H1 (cell line): ENCODE data around the gene MVK. TPM values are rescaled to one million over a fixed set of nuclear protein-coding genes. Genes with fewer than 3 reads are reported as not detected.

Experiments
- CTCF ChIA-PET: fragments of 300-600 bp; sonication (Branson Sonifier 250); formaldehyde crosslinking; loops from one replicate; lab custom pipeline; 2021; ENCODE audit not compliant: partially characterized antibody; lab: Charles Lee
- POLR2A ChIA-PET: fragments of 300-600 bp; sonication (Branson Sonifier 250); formaldehyde crosslinking; loops from one replicate; lab custom pipeline; 2021; ENCODE audit warnings: inconsistent platforms; ENCODE audit not compliant: partially characterized antibody; lab: Charles Lee
- DNase-seq, 2 experiments: peaks; one replicate each; pipeline versions ENCODE4 v3.0.0 to v3.0.0-alpha.2; 2010 to 2022; ENCODE audit warnings: low spot score in 2 of 2, low read depth in 1 of 2, mixed read lengths in 1 of 2
- FAIRE-seq: peaks from 2 replicates; lab custom pipeline; 2011; peaks lifted over from hg19 to GRCh38; lab: Jason Lieb, UNC
- H2AFZ ChIP-seq: 2 replicates; pipeline ENCODE4 v1.8.1; 2012; ENCODE audit warnings: low read length, inconsistent platforms
- H2AK5ac ChIP-seq: 2 replicates; pipeline ENCODE4 v1.6.1; 2013; ENCODE audit warnings: low read depth, low read length
- H2BK120ac ChIP-seq: replicated peaks from 2 replicates; pipeline ENCODE3; 2013; ENCODE audit warnings: low read depth, low read length, inconsistent platforms
- H2BK12ac ChIP-seq: 2 replicates; pipeline ENCODE4 v1.6.1; 2013; ENCODE audit warnings: low read depth, low read length
- H2BK15ac ChIP-seq: 2 replicates; pipeline ENCODE4 v1.6.1; 2013; ENCODE audit warnings: low read length
- H2BK20ac ChIP-seq: 2 replicates; pipeline ENCODE4 v1.6.1; 2013; ENCODE audit warnings: low read length
- H2BK5ac ChIP-seq: 2 replicates; pipeline ENCODE4 v1.6.1; 2013; ENCODE audit warnings: low read depth, low read length
- H3K14ac ChIP-seq: 2 replicates; pipeline ENCODE4 v1.6.1; 2013; ENCODE audit warnings: inconsistent platforms; ENCODE audit not compliant: insufficient read length
- H3K18ac ChIP-seq: 2 replicates; pipeline ENCODE4 v1.6.1; 2013; ENCODE audit warnings: low read length; ENCODE audit errors: extremely low read depth
- H3K23ac ChIP-seq: 2 replicates; pipeline ENCODE4 v1.6.1; 2013; ENCODE audit warnings: inconsistent platforms; ENCODE audit not compliant: insufficient read length
- H3K23me2 ChIP-seq: 2 replicates; pipeline ENCODE4 v1.6.1; 2013; ENCODE audit warnings: low read depth, low read length
- H3K27ac ChIP-seq: 2 replicates; pipeline ENCODE4 v1.6.1; 2011; ENCODE audit warnings: low read depth, low read length, inconsistent platforms
- H3K27me3 ChIP-seq, 4 experiments: replicated peaks in 1 of 4; 1 replicate in 1 of 4; 2 replicates in 3 of 4; pipeline versions ENCODE4 v1.6.1 to v1.8.1; 2011 to 2013; ENCODE audit warnings: low read length in 3 of 4, mild to moderate bottlenecking in 3 of 4, inconsistent platforms in 2 of 4, mixed read lengths in 2 of 4, moderate library complexity in 1 of 4; ENCODE audit not compliant: control insufficient read depth in 3 of 4, insufficient read depth in 3 of 4; ENCODE audit errors: extremely low read depth in 1 of 4
- H3K36me3 ChIP-seq, 4 experiments: 2 replicates each; pipeline versions ENCODE4 v1.6.1 to v1.8.1; 2011 to 2013; ENCODE audit warnings: mild to moderate bottlenecking in 4 of 4, low read length in 3 of 4, moderate library complexity in 2 of 4, control low read depth in 1 of 4, inconsistent platforms in 1 of 4; ENCODE audit not compliant: insufficient read depth in 4 of 4, control insufficient read depth in 2 of 4
- H3K4ac ChIP-seq: replicated peaks from 2 replicates; pipeline ENCODE3; 2013; ENCODE audit warnings: low read length, low read depth, mixed read lengths, inconsistent platforms; ENCODE audit not compliant: insufficient read length
- H3K4me1 ChIP-seq, 4 experiments: replicated peaks in 1 of 4; 1 replicate in 1 of 4; 2 replicates in 3 of 4; pipeline versions ENCODE4 v1.6.1 to v1.8.1; 2011 to 2013; ENCODE audit warnings: low read length in 3 of 4, inconsistent platforms in 2 of 4, mixed read lengths in 1 of 4; ENCODE audit not compliant: insufficient read depth in 4 of 4, control insufficient read depth in 3 of 4
- H3K4me2 ChIP-seq, 2 experiments: 2 replicates each; pipeline versions ENCODE4 v1.6.1 to v1.8.1; 2011 to 2013; ENCODE audit warnings: low read depth in 2 of 2, low read length in 2 of 2, control low read depth in 1 of 2, inconsistent platforms in 1 of 2, mild to moderate bottlenecking in 1 of 2; ENCODE audit not compliant: insufficient read depth in 1 of 2
- H3K4me3 ChIP-seq, 4 experiments: fragments of 200-600, 300-600 bp in 1 of 4; sonication (generic), shearing (Covaris generic), sonication (Bioruptor Twin) in 1 of 4; 2 replicates each; pipeline versions ENCODE4 v1.5.1 to v1.8.1; 2011 to 2016; ENCODE audit warnings: low read length in 4 of 4, low read depth in 3 of 4, control low read depth in 2 of 4, inconsistent platforms in 2 of 4, mild to moderate bottlenecking in 2 of 4, mixed read lengths in 1 of 4, moderate library complexity in 1 of 4; ENCODE audit not compliant: insufficient read depth in 2 of 4; ENCODE audit errors: extremely low read depth in 1 of 4
- H3K56ac ChIP-seq: replicated peaks from 2 replicates; pipeline ENCODE3; 2013; ENCODE audit warnings: low read depth, mild to moderate bottlenecking, mixed read lengths, low read length, inconsistent platforms; ENCODE audit not compliant: insufficient read length
- H3K79me1 ChIP-seq: 2 replicates; pipeline ENCODE4 v1.6.1; 2013; ENCODE audit warnings: low read depth, low read length, control low read depth
- H3K79me2 ChIP-seq, 2 experiments: 2 replicates each; pipeline versions ENCODE4 v1.6.1 to v1.8.1; 2012 to 2013; ENCODE audit warnings: low read length in 2 of 2, mild to moderate bottlenecking in 2 of 2, inconsistent platforms in 1 of 2; ENCODE audit not compliant: insufficient read depth in 2 of 2, control insufficient read depth in 1 of 2
- H3K9ac ChIP-seq, 4 experiments: replicated peaks in 1 of 4; 1 replicate in 1 of 4; 2 replicates in 3 of 4; pipeline versions ENCODE4 v1.6.1 to v1.8.1; 2011 to 2013; ENCODE audit warnings: low read depth in 3 of 4, low read length in 3 of 4, control low read depth in 2 of 4, mild to moderate bottlenecking in 2 of 4, moderate library complexity in 2 of 4, inconsistent platforms in 1 of 4; ENCODE audit errors: extremely low read depth in 1 of 4
- H3K9me3 ChIP-seq, 2 experiments: 2 replicates each; pipeline versions ENCODE4 v1.6.1 to v1.8.1; 2012 to 2013; ENCODE audit warnings: mild to moderate bottlenecking in 2 of 2, moderate library complexity in 2 of 2, control low read depth in 1 of 2, inconsistent platforms in 1 of 2, low read depth in 1 of 2, low read length in 1 of 2, mixed read lengths in 1 of 2; ENCODE audit not compliant: insufficient read depth in 2 of 2
- H4K20me1 ChIP-seq, 2 experiments: replicated peaks in 1 of 2; 2 replicates each; pipeline versions ENCODE3 to v1.8.1; 2011 to 2013; ENCODE audit warnings: inconsistent platforms in 2 of 2, low read length in 2 of 2, mild to moderate bottlenecking in 1 of 2; ENCODE audit not compliant: insufficient read depth in 2 of 2, control insufficient read depth in 1 of 2
- H4K5ac ChIP-seq: 2 replicates; pipeline ENCODE4 v1.6.1; 2013; ENCODE audit warnings: low read length, low read depth, mixed read lengths, inconsistent platforms; ENCODE audit not compliant: insufficient read length
- H4K8ac ChIP-seq: 2 replicates; pipeline ENCODE4 v1.8.0; 2013; ENCODE audit warnings: mild to moderate bottlenecking, moderate library complexity, low read length, inconsistent platforms; ENCODE audit not compliant: insufficient read depth; ENCODE audit errors: extremely low read depth
- H4K91ac ChIP-seq: replicated peaks from 2 replicates; pipeline ENCODE3; 2013; ENCODE audit warnings: low read length, mixed read lengths, inconsistent platforms; ENCODE audit not compliant: insufficient read length
- ASH2L ChIP-seq: fragments of 200-600, 300-600 bp; sonication (generic); IDR thresholded peaks from one replicate; pipeline ENCODE4 v1.7.1; 2017; ENCODE audit warnings: low read length
- CREB1 ChIP-seq: IDR thresholded peaks from 2 replicates; pipeline ENCODE4 v1.6.1; 2012; ENCODE audit warnings: inconsistent platforms
- GTF2F1 ChIP-seq: IDR thresholded peaks from 2 replicates; pipeline ENCODE4 v1.6.1; 2012; ENCODE audit warnings: low read depth, low read length, improper control_type of control experiment, borderline replicate concordance
- PHF8 ChIP-seq: fragments of 200-600 bp; sonication (generic); conservative IDR thresholded peaks from 2 replicates; pipeline ENCODE4 v1.7.1; 2012; ENCODE audit warnings: low read depth, mild to moderate bottlenecking, inconsistent platforms, low read length, moderate library complexity
- RAD21 ChIP-seq, 2 experiments: IDR thresholded peaks in 1 of 2; conservative IDR thresholded peaks in 1 of 2; 2 replicates each; pipeline ENCODE4 v1.6.1; 2011; ENCODE audit warnings: low read depth in 2 of 2, low read length in 2 of 2, improper control_type of control experiment in 1 of 2, inconsistent platforms in 1 of 2, mild to moderate bottlenecking in 1 of 2, moderate library complexity in 1 of 2
- RBBP5 ChIP-seq: IDR thresholded peaks from 2 replicates; pipeline ENCODE4 v1.7.1; 2012; ENCODE audit warnings: low read depth, mild to moderate bottlenecking, inconsistent platforms, low read length, moderate library complexity, borderline replicate concordance
- RXRA ChIP-seq: IDR thresholded peaks from 2 replicates; pipeline ENCODE4 v1.6.1; 2011; ENCODE audit warnings: low read depth, mild to moderate bottlenecking, low read length, moderate library complexity; ENCODE audit not compliant: insufficient read depth
- TEAD4 ChIP-seq: IDR thresholded peaks from 2 replicates; pipeline ENCODE4 v1.6.1; 2012; ENCODE audit warnings: low read depth, low read length, inconsistent platforms, mixed read lengths
- WGBS, 2 experiments: shearing (Covaris generic) in 1 of 2; methylation state at CpG; one replicate each; pipeline versions ENCODE4 v1.1.6 to v1.1.7; 2013 to 2015; ENCODE audit warnings: low lambda C conversion rate in 2 of 2, mixed read lengths in 2 of 2, inconsistent platforms in 1 of 2, low coverage in 1 of 2, missing lambda C conversion rate in 1 of 2; ENCODE audit not compliant: insufficient replicate concordance in 2 of 2, insufficient coverage in 1 of 2, insufficient read length in 1 of 2; ENCODE audit errors: extremely low coverage in 1 of 2, missing lambda C conversion rate in 1 of 2; 5-methylcytosine and 5-hydroxymethylcytosine counted together
- polyA plus RNA-seq, 7 experiments: library from polyadenylated mRNA; depleted of rRNA in 3 of 7; stranded (reverse) in 5 of 7; unstranded in 2 of 7; fragments of >200 nt in 5 of 7; fragments of 200-250 nt in 2 of 7; gene quantifications; 1 replicate in 5 of 7; 2 replicates in 1 of 7; 4 replicates in 1 of 7; pipeline versions ENCODE4 v1.2.1 to v1.2.3, GENCODE V29; 2011 to 2013; ENCODE audit warnings: missing spikeins in 2 of 7, mixed read lengths in 2 of 7
- total RNA-seq: library from RNA; stranded (reverse); fragmentation: NEBNext Ultra II Directional; extraction: Animal tissue kit (Norgen Biotek cat#: 25700); gene quantifications from 2 replicates; pipeline ENCODE4 v1.2.1, GENCODE V29; 2021
- TF ChIP-seq, protein P1 (sequence below): IDR thresholded peaks from 2 replicates; pipeline ENCODE4 v1.6.1; 2011; ENCODE audit warnings: low read length, improper control_type of control experiment

The MVK gene
- total and polyA plus RNA-seq, 2 of the 8 experiments (the other 6 are each of a cell fraction or from before 2014, with no cell fraction given): 15.7 to 20.9 TPM

DNA sequence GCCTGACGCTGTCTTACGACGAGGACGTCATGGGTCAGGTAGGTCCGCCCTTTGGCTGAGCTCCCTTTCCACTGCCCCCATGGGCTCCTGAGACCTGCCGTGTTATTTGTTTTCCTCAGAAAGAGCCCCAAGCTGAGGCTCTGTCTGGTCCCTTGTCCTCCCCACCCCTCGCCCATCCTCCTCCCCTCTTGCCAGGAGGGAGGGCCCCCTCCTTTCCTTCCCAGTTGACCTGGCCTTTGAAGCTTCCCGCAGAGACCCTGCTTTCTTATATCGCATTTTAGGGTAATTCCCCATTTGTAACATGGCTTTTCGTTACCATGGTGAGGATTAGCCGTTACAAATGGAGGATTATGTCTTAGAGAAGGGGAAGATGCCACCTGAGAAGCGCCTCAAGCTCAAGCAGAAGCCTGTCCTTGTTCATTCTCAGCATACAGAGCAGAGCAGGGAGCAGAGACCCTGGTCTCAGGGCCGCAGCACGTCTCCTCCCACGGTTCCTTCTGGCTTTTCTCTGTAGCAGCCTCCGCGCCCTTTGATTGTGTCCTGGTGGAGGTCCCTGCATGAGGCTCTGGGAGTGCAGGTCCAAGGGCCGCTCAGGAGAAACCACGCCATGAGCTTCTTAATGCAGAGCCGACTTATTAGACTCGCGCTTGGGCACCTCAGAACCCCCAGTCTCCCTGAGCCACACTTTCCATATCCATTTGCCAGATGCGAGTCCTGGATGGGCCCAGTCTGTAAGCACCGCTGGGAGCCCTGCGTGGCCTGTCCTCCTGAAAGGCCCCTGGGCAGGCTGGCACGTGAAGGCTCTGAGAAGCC is 48.9 kb upstream of the MVK start:
- H2AFZ ChIP-seq: no peak overlapping the region
- no peak overlapping the region for H2BK20ac ChIP-seq

More for the DNA sequence above, 48.9 kb upstream of the MVK start:
- no peak overlapping the region for H3K4me2 ChIP-seq
- no peak for DNase-seq
- H2BK5ac ChIP-seq: no peak overlapping the region
- no peak overlapping the region for H3K56ac ChIP-seq
- H4K8ac ChIP-seq: no peak overlapping the region
- no peak overlapping the region for H4K5ac ChIP-seq
- no peak overlapping the region for H4K91ac ChIP-seq
- H3K27ac ChIP-seq: peak overlapping the region; percentile 59; the same call in 1 of the 2 replicates
- no peak overlapping the region for H2AK5ac ChIP-seq
- H3K23me2 ChIP-seq: no peaks in the 10 kb centered on the region
- no peaks in the 10 kb centered on the region for H4K20me1 ChIP-seq
- no peaks in the 10 kb centered on the region for H3K79me2 ChIP-seq
- CTCF ChIA-PET: interaction anchor here (0.7 to 3.0 kb wide), 17 partner anchors 9 to 281 kb away, joined by 3 to 18 read pairs (median 4); no protein-coding TSS in a partner anchor
- no peak overlapping the region for H2BK12ac ChIP-seq
- no peak overlapping the region for H3K23ac ChIP-seq
- H2BK120ac ChIP-seq: no peak overlapping the region
- peaks cover 0 to 9% (median 1%) of the 10 kb centered on the region in 4 experiments; a peak in 5 of 8 replicates for H3K36me3 ChIP-seq
- no peak overlapping the region for H3K18ac ChIP-seq
- peaks cover 0 to 3% (median under 1%) of the 10 kb centered on the region in 4 experiments; a peak in 1 of 7 replicates for H3K4me1 ChIP-seq
- WGBS, 2 experiments: 91% methylated on average over 26 of the region's 26 CpGs; no CpG with 5 or more reads in 1 of the 2 experiments
- no peaks in the 10 kb centered on the region for H3K79me1 ChIP-seq
- H3K27me3 ChIP-seq: no peaks in the 10 kb centered on the region
- POLR2A ChIA-PET: no interaction called here
- no peak overlapping the region for H3K4ac ChIP-seq
- no peak overlapping the region for H2BK15ac ChIP-seq
- H3K4me3 ChIP-seq: no peak overlapping the region; a peak in 2 of 8 replicates
- H3K9ac ChIP-seq: peak overlapping the region in 1 of 4 experiments; percentile 52; a peak in 2 of 7 replicates
- TF ChIP-seq RXRA (no peak), RAD21 (IDR thresholded peaks at IDR 0.05 in 1 of 2, conservative IDR thresholded peaks at IDR 0.05 in 1 of 2; ENCODE audit: low read depth in 2 of 2, low read length in 2 of 2) (no peak), TEAD4 (no peak), RBBP5 (no peak), GTF2F1 (no peak), ASH2L (no peak), CREB1 (no peak), PHF8 (no peak)
- TF ChIP-seq, protein P1, sequence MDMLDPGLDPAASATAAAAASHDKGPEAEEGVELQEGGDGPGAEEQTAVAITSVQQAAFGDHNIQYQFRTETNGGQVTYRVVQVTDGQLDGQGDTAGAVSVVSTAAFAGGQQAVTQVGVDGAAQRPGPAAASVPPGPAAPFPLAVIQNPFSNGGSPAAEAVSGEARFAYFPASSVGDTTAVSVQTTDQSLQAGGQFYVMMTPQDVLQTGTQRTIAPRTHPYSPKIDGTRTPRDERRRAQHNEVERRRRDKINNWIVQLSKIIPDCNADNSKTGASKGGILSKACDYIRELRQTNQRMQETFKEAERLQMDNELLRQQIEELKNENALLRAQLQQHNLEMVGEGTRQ: no peak
- no peak for FAIRE-seq
- H3K9me3 ChIP-seq: no peaks in the 10 kb centered on the region
- no peak overlapping the region for H3K14ac ChIP-seq
